Thoracic aorta (tissue), 2 donors: ENCODE data around the gene SCAMP5. TPM values are rescaled to one million over a fixed set of nuclear protein-coding genes. Genes with fewer than 3 reads are reported as not detected.

Experiments
- ATAC-seq: fragments of 150-250 bp; one replicate; pipeline ENCODE4 v1.8.0; 2017; ENCODE audit warnings: low read depth; ENCODE audit not compliant: insufficient number of reproducible peaks, low FRiP score
- DNase-seq: peaks from one replicate; pipeline ENCODE4 v3.0.0-alpha.2; 2020; ENCODE audit warnings: low spot score
- H3K27ac ChIP-seq, 2 donors: fragments of 200-600 bp; sonication (generic); 1 replicate in 1 of 2; 2 replicates in 1 of 2; pipeline ENCODE4 v1.5.1; 2016; ENCODE audit warnings: mild to moderate bottlenecking in 2 of 2, moderate library complexity in 2 of 2
- H3K27me3 ChIP-seq: fragments of 200-600 bp; sonication (generic); replicated peaks from 2 replicates; pipeline ENCODE4 v1.6.0; 2016; ENCODE audit warnings: mild to moderate bottlenecking; ENCODE audit not compliant: insufficient read depth
- H3K36me3 ChIP-seq: fragments of 200-600 bp; sonication (generic); one replicate; pipeline ENCODE4 v1.5.1; 2016
- H3K4me1 ChIP-seq, 2 donors: fragments of 200-600 bp; sonication (generic); 1 replicate in 1 of 2; 2 replicates in 1 of 2; pipeline versions ENCODE4 v1.5.1 to v1.6.0; 2016; ENCODE audit warnings: low read depth in 2 of 2, mild to moderate bottlenecking in 1 of 2; ENCODE audit not compliant: control insufficient read depth in 1 of 2
- H3K4me3 ChIP-seq: fragments of 200-600 bp; sonication (generic); 2 replicates; pipeline ENCODE4 v1.5.1; 2016; ENCODE audit warnings: mild to moderate bottlenecking
- H3K9me3 ChIP-seq: fragments of 200-600 bp; sonication (generic); 2 replicates; pipeline ENCODE4 v1.5.1; 2016
- CTCF ChIP-seq: fragments of 200-600 bp; sonication (generic); IDR thresholded peaks from one replicate; pipeline ENCODE4 v1.5.1; 2019; ENCODE audit warnings: antibody characterized with exemption
- total RNA-seq, 2 donors: library from RNA; depleted of rRNA; stranded (reverse); fragments of >200 nt; gene quantifications; one replicate each; pipeline versions ENCODE4 v1.1.0 to v1.2.3, GENCODE V29; 2016

Gene SCAMP5
- total RNA-seq, 2 donors from 2014 or later: 1.5 to 3.5 TPM

GRCh38 chr15:75002398-75002797 is 7.0 kb downstream of the SCAMP5 start:
- no peaks in the 10 kb centered on the region for H3K9me3 ChIP-seq
- H3K4me1 ChIP-seq: no peaks in the 10 kb centered on the region
- no peaks in the 10 kb centered on the region for H3K36me3 ChIP-seq
- TF ChIP-seq CTCF: no peak
- no peak overlapping the region for H3K4me3 ChIP-seq
- DNase-seq (no peak), ATAC-seq (no peak)
- no peak overlapping the region for H3K27ac ChIP-seq
- H3K27me3 ChIP-seq: no peaks in the 10 kb centered on the region

- H3K27me3 ChIP-seq: no peaks in the 10 kb centered on the region
- no peak overlapping the region for H3K4me3 ChIP-seq
- no peaks in the 10 kb centered on the region for H3K36me3 ChIP-seq
- no peak overlapping the region for H3K27ac ChIP-seq
- H3K9me3 ChIP-seq: no peaks in the 10 kb centered on the region
- no peaks in the 10 kb centered on the region for H3K4me1 ChIP-seq
- no peak for DNase-seq
- TF ChIP-seq CTCF: no peak
- no peak for ATAC-seq
These were observed 11.9 kb downstream of the SCAMP5 start for GRCh38 chr15:75007216-75007615.

- Histone ChIP-seq H3K27ac (no peak overlapping the region), H3K36me3 (no peaks in the 10 kb centered on the region), H3K4me1 (no peaks in the 10 kb centered on the region), H3K27me3 (no peaks in the 10 kb centered on the region), H3K9me3 (no peaks in the 10 kb centered on the region), H3K4me3 (no peak overlapping the region)
- TF ChIP-seq CTCF: no peak
- ATAC-seq (no peak), DNase-seq (no peak)
These were observed 12.9 kb downstream of the SCAMP5 start for GRCh38 chr15:75008221-75008625.

DNA sequence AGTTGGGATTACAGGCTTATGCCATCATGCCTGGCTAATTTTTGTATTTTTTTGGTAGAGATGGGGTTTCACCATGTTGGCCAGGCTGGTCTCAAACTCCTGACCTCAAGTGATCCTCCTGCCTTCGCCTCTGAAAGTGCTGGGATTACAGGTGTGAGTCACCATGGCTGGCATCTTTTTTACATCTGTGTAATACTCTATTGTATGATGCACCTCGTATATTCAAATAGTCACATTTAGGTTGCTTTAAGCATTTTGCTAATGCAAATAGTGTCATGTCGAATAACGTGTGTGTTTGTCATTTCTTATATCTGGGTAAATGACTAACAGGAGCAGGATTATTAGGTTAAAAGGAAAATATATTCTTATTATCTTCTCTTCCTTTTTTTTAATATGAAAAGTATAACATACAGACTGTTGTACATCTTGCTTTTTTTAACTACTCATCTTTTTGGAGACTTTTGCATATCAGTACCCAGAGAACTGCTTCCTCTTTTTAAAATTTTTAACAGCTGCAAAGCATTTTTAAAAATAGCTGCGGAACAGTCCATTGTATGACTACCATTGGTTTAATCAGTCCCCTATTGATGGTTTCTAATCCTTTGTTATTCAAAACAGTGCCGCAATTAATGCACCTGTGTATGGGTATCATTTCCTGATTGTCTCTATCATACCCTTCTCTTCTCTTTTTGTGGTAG is 13.4 kb downstream of the SCAMP5 start:
- Histone ChIP-seq H3K4me1 (no peaks in the 10 kb centered on the region), H3K27ac (no peak overlapping the region), H3K36me3 (no peaks in the 10 kb centered on the region), H3K27me3 (no peaks in the 10 kb centered on the region), H3K9me3 (no peaks in the 10 kb centered on the region), H3K4me3 (no peak overlapping the region)
- no peak for DNase-seq
- TF ChIP-seq CTCF: no peak
- ATAC-seq: no peak

DNA sequence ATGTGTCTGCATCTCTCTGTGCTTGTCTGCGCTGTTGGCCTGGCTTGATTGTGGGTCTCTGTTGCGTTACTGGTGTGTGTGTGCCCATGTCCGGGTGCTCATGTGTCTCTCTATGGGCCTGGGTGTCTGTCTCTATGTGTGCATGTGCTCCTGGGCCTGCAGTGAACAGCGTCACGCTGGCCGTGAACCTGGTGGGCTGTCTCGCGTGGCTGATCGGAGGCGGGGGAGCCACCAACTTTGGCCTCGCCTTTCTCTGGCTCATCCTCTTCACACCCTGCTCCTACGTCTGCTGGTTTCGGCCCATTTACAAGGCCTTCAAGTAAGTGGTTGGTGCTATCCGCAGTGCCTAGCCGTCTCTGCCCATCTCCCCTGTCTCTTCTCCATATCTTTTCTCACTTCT is 21.1 kb downstream of the SCAMP5 start:
- ATAC-seq (no peak), DNase-seq (no peak)
- H3K36me3 ChIP-seq: no peaks in the 10 kb centered on the region
- H3K9me3 ChIP-seq: no peaks in the 10 kb centered on the region
- H3K4me3 ChIP-seq: no peak overlapping the region
- TF ChIP-seq CTCF: no peak
- H3K4me1 ChIP-seq: no peaks in the 10 kb centered on the region
- H3K27me3 ChIP-seq: no peaks in the 10 kb centered on the region
- no peak overlapping the region for H3K27ac ChIP-seq
